Activated CD4-positive, CD25-positive, alpha-beta regulatory T cell (primary cell): ENCODE measurements around the gene TUBGCP2.

Experiments
- DNase-seq, 4 experiments: peaks; one replicate each; lab custom pipeline; 2025; lab: John Stamatoyannopoulos, UW

TUBGCP2 gene

GRCh38 chr10:133302230-133302629 is 6.4 kb downstream of the TUBGCP2 start:
- no peak for DNase-seq

DNA sequence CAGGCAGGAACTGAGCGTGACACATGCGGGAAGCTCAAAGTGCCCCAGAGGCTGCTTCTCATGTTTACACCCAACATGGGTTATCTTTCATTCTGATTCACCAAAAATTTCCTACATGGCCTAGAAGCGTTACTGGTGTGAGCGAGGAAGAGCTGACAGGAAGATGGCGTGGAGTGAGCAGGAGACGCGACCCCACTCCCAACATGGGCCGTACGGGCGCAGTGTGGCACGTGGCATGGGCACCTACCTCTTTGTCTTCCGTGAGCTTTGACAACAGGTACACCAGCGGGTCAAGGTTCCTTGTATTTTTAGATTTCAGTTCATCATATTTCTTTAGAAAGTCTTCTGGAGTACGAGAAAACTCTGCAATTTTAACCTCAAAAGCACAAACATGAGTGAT is 8.9 kb downstream of the TUBGCP2 start:
- no peak for DNase-seq

- DNase-seq: no peak
These were observed 9.4 kb downstream of the TUBGCP2 start for GRCh38 chr10:133299224-133299623.

GRCh38 chr10:133298466-133298865 is 10.2 kb downstream of the TUBGCP2 start:
- DNase-seq: no peak

DNA sequence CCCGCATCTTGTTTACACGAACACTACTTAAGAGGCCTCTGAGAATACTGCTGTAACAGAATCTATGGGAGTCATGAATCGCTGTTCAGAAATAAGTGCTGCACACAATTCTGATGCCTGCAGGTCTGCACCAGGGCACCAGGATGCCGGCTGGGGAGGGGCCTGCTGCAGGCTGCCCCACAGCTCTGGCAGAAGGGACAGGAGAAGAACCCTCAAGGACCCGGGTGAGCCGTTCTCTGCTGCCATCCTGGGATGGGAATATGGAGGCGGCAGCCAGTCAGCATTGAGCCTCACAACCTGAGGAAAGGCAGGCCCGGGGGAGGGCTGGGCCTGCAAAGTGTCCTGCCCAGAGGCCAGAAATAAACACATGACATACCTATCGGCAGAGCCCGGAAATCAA is 11.2 kb downstream of the TUBGCP2 start:
- no peak for DNase-seq

DNA sequence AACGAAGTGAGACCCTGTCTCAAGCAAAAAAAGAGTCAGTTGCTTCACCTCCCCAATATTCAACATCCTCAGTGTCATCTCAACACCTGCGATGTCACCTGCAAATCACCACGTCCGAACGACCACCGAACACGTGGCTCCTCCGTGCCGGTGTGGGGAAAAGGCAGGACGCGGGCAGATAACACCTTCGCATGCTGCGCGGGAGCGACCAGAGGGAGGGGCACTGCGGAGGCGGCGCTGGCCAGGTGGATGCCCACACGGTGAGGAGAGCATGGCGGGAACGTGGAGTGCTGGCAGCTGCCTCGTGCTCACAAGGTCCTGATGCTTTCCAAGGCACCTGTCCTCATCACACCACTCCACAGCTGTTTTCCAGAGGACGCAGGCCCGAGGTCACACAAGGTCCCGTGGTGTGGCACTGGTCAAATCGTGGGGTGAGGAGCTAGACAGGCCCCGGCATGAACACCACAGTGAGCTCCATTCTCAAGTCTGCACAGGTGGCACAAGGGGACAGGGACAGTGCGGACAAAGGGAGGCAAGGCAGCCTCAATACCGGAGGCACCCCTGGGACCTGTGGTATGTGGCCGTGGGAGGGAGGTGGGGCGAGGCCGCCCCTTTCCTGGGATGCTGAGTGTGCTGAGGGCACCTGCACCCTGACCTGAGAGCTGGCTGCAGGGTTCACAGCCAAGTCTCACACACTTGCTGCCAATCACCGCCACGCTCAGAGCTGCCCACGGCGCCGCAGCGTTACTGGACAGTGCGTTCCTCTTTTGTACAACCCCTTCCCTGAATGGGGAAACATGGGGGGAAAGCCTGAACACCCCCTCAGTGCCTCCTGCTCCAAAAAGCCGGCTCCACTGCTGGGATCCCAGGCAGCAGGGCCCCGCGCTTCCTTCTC is 13.0 kb downstream of the TUBGCP2 start:
- DNase-seq: no peak

DNA sequence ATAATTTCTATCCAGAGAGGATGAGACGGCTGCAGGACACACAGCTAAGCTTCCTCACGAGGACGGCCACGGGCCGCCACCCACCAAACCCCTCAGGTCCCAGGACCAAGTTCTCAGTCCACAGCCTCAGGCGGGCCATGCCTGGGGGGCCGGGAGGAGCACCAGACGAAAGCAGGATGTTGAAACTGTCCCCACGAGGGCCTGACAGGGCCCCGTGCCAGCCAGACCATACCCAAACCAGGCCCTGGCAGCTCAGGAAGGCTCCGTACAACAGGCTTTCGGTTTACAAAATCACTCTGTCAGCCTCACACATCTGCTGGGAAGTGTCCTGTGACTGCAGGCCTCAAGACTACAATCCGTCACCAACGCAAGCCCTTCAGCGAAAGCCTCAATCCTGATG is 14.5 kb downstream of the TUBGCP2 start:
- DNase-seq: no peak

DNA sequence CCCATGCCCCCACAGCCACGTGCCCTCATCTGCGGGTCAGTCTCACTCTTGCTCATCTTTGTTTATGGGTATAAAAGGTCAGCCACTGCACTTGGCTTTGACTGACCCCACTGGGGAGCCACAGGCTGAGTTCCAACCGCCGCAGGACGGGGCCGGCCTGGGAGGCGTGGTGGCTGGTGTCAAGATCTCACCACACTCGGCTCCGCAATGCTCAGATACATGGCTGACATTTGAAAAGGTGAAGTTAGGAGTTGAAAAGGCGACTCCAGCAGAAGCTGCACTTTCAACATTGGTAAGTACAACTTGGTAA is 14.9 kb downstream of the TUBGCP2 start:
- DNase-seq: no peak

DNA sequence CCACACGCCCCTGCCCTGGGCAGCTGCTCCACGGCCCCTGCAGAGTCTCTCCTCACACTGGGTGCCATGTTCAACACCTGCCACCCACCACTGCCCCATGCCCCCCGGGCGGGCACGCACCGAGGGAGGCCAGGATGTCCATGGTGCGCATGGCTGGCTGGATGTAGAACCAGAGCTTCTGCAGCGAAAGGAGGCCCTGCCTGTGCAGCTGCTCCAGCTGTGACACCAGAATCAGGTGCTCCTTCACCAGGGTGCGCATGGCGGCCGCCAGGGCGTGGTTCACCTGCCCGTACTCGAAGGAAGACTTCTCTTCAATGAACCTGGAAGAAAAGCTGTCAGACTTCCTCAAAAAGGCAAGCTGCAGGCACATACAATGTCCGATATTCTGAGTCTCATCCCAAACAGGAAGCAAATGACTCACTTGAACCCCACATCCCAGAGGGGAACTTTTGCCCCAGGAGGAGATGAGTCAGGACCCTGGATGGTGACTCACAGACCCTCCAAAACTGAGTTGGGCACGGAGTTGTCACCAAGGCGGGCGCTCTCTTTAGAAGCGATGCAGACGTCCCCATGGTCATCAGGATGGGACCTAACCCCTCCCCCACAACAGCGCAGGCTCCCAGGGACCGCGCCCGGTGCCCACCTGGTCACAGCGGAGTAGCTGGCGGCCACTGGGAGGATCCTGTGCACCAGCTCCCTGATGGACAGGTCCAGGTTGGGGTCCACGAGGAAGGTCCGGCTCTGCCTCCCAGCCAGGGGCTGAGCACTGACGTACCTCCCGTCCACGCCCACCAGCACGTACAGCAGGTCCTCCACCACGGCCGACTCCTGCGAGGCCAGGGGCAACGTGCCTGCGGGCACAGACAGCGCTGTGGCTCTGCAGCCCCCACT is 15.5 kb downstream of the TUBGCP2 start:
- no peak for DNase-seq

GRCh38 chr10:133289761-133290160 is 18.9 kb downstream of the TUBGCP2 start:
- no peak for DNase-seq

GRCh38 chr10:133287832-133288500 is 20.7 kb downstream of the TUBGCP2 start:
- DNase-seq: no peak

GRCh38 chr10:133286366-133286765 is 22.3 kb downstream of the TUBGCP2 start:
- DNase-seq: no peak

DNA sequence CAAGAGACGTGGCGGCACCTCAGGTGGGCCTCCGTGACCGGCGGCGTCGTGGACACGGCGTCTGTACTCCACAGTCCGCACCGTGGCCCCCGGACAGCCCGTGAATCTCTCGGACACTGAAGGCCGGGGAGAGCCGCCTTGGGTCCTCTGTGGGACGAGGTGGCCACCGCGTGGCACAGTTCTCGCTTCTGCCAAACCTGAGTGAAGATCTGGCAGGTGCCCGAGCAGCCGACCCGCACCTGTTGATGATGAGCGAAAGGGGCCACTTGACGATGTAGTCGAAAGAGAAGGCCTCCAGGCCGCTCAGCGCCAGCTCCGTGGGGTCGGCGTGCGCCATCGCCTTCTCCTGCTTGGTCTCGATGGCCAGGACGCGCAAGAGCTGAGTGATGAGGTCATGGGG is 23.5 kb downstream of the TUBGCP2 start:
- no peak for DNase-seq

GRCh38 chr10:133283931-133284330 is 24.7 kb downstream of the TUBGCP2 start:
- no peak for DNase-seq

DNA sequence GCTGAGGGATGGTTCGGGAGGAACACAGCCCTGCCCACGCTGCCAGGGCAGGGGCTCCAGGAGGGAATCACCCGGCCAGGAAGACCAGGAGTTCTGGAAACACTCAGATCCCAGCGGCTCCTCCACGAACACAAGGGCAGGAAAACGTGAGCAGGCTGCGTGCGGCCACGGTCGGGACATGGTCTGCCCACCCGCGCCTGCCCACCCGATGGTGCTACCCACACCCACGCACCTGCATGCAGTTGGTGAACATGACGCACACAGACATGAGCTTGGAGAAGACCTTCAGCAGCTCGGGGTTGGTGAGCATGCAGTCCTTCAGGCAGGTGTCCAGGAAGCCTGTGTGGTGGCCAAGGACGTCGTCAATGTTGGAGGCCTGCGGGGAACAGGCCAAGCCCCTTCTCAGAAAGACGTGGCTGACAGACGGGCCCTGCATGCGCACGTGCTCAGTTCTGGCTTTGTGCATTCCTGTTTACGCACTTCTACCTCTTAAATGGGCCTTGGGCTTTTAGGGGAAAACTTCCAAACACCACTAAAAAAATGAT is 25.8 kb downstream of the TUBGCP2 start:
- DNase-seq: no peak

GRCh38 chr10:133281628-133282372 is 26.9 kb downstream of the TUBGCP2 start:
- no peak for DNase-seq

DNA sequence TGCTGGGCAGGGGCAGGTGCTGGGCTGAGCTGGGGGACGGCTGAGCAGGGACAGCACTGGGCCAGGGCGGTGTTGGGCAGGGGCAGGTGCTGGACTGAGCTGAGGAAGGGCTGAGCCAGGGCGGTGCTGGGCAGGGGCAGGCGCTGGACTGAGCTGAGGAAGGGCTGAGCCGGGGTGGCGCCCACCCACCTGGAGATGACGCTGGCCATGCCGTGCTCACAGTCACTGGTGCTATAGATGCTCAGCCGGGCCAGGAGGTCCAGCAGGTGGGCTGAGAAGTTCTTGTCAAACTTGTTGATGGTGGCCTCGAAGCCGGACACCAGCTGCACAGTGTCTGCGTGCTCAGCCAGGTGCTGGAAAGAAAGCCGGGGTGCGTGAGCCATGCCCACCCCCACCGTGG is 27.6 kb downstream of the TUBGCP2 start:
- no peak for DNase-seq

DNA sequence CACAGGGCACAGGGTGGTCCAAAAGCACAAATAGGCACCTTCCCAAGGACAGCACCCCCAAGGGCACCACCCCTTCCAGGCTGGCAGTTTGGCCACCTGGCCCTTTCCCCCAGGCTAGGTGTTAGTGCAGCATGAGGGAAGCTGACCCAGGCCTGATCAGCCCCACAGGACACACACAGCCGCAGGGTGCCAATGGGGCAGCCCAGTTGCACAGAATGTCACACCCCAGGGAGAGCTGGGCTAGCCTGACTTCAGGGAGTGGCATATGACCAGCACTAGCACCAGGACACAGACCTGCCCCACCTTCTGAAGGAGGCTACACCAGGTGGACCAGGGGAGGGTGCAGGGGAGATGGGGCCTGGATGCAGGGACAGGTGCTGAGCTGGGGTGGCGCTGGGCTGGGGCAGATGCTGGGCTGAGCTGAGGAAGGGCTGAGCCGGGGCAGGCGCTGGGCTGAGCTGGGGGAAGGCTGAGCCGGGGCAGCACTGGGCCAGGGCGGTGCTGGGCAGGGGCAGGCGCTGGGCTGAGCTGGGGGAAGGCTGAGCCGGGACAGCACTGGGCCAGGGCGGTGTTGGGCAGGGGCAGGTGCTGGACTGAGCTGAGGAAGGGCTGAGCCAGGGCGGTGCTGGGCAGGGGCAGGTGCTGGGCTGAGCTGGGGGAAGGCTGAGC is 28.1 kb downstream of the TUBGCP2 start:
- no peak for DNase-seq

GRCh38 chr10:133279326-133280226 is 29.1 kb downstream of the TUBGCP2 start:
- no peak for DNase-seq
